PC-9 (cell line): ENCODE results near the gene TMEM87A. TPM values are rescaled to one million over a fixed set of nuclear protein-coding genes. Genes with fewer than 3 reads are reported as not detected.
A peak's percentile ranks its signal among the peaks of the same experiment; 100 is the strongest.

ENCODE experiments used
- BruUV-seq: library from RNA; stranded (reverse); fragments of 400-500 nt; replicated peaks from 2 replicates; lab custom pipeline; 2021; lab: Mats Ljungman, UMichigan
- CTCF ChIA-PET: fragments of 300-600 bp; sonication (Branson Sonifier 250); formaldehyde crosslinking; loops from one replicate; lab custom pipeline; 2022; ENCODE audit warnings: antibody characterized with exemption; lab: Charles Lee
- POLR2A ChIA-PET: fragments of 300-600 bp; sonication (Branson Sonifier 250); formaldehyde crosslinking; loops from one replicate; lab custom pipeline; 2022; ENCODE audit warnings: antibody characterized with exemption; ENCODE audit not compliant: unreplicated experiment; lab: Charles Lee
- DNase-seq, 2 experiments: peaks; one replicate each; pipeline versions ENCODE4 v3.0.0 to v3.0.0-alpha.2; 2015 to 2022; ENCODE audit warnings: mixed read lengths in 1 of 2
- H2AFZ ChIP-seq: fragments of 200-600 bp; sonication (generic); 2 replicates; pipeline ENCODE4 v1.8.1; 2017; ENCODE audit warnings: antibody characterized with exemption
- H3F3A ChIP-seq: fragments of 200-600 bp; sonication (generic); 2 replicates; pipeline ENCODE4 v1.8.1; 2017; ENCODE audit warnings: antibody characterized with exemption, mild to moderate bottlenecking, low read depth; ENCODE audit not compliant: insufficient read depth
- H3K27ac ChIP-seq: fragments of 200-600 bp; sonication (generic); 2 replicates; pipeline ENCODE4 v1.6.1; 2016; ENCODE audit warnings: mixed run types
- H3K27me3 ChIP-seq: fragments of 200-600 bp; sonication (generic); 2 replicates; pipeline ENCODE4 v1.6.1; 2016; ENCODE audit warnings: low read depth, mixed run types; ENCODE audit not compliant: insufficient read depth
- H3K36me3 ChIP-seq: fragments of 200-600 bp; sonication (generic); 2 replicates; pipeline ENCODE4 v1.6.1; 2016; ENCODE audit warnings: low read depth, mixed run types
- H3K4me1 ChIP-seq: fragments of 200-600 bp; sonication (generic); replicated peaks from 2 replicates; pipeline ENCODE4 v1.6.1; 2016; ENCODE audit warnings: mixed run types; ENCODE audit not compliant: insufficient read depth
- H3K4me2 ChIP-seq: fragments of 200-600 bp; sonication (generic); 2 replicates; pipeline ENCODE4 v1.6.1; 2017; ENCODE audit warnings: mixed run types
- H3K4me3 ChIP-seq: fragments of 200-600 bp; sonication (generic); 2 replicates; pipeline ENCODE4 v1.6.1; 2016; ENCODE audit warnings: mixed run types
- H3K79me2 ChIP-seq: fragments of 200-600 bp; sonication (generic); 2 replicates; pipeline ENCODE4 v1.6.1; 2017; ENCODE audit warnings: low read depth, mixed run types
- H3K9me2 ChIP-seq: fragments of 200-600 bp; sonication (generic); 2 replicates; pipeline ENCODE4 v1.8.1; 2017; ENCODE audit warnings: mild to moderate bottlenecking; ENCODE audit not compliant: insufficient read depth
- H3K9me3 ChIP-seq: fragments of 200-600 bp; sonication (generic); 2 replicates; pipeline ENCODE4 v1.8.1; 2016; ENCODE audit warnings: low read depth; ENCODE audit not compliant: insufficient read depth
- H4K20me1 ChIP-seq: fragments of 200-600 bp; sonication (generic); 2 replicates; pipeline ENCODE4 v1.8.1; 2017; ENCODE audit not compliant: insufficient read depth
- CTCF ChIP-seq: fragments of 200-600 bp; sonication (generic); conservative IDR thresholded peaks from 2 replicates; pipeline ENCODE4 v1.6.1; 2017; ENCODE audit warnings: mixed run types, antibody characterized with exemption, mild to moderate bottlenecking, moderate library complexity
- EZH2 ChIP-seq: fragments of 200-600 bp; sonication (generic); IDR thresholded peaks from 2 replicates; pipeline ENCODE4 v1.8.0; 2017; ENCODE audit warnings: antibody characterized with exemption, low read depth
- intact Hi-C: fragments of 100-400 bp; cut with micrococcal nuclease; formaldehyde crosslinking; loops from one replicate; pipeline ENCODE4 v1.10.0; 2022; ENCODE audit not compliant: unreplicated experiment
- microRNA-seq: library from miRNA; unstranded; fragments of <30 nt; microRNA quantifications from one replicate; pipeline ENCODE4 v1.2.0, GENCODE V29; 2021; ENCODE audit warnings: borderline number of aligned reads, borderline replicate concordance
- total RNA-seq: library from RNA; stranded (reverse); gene quantifications from 2 replicates; pipeline ENCODE4 v1.2.3, GENCODE V29; 2021

The TMEM87A gene
- total RNA-seq, 1 experiment from 2014 or later = 45.1 TPM

- no TSS peak for BruUV-seq
- Histone ChIP-seq H3K9me2 (no peaks in the 10 kb centered on the region), H3K27ac (no peak overlapping the region), H2AFZ (no peak overlapping the region), H3K4me3 (no peak overlapping the region), H3K9me3 (no peaks in the 10 kb centered on the region), H3K79me2 (no peaks in the 10 kb centered on the region), H3F3A (no peaks in the 10 kb centered on the region), H3K4me2 (no peak overlapping the region), H3K36me3 (0 out of 2 replicates have a peak, but pooled peaks cover 4% of the 10 kb centered on the region), H3K27me3 (no peaks in the 10 kb centered on the region), H3K4me1 (no peaks in the 10 kb centered on the region), H4K20me1 (no peaks in the 10 kb centered on the region)
- POLR2A ChIA-PET = interaction anchor here (0.7 kb wide), 1 partner anchor 78 kb away, joined by 3 read pairs; no protein-coding TSS in a partner anchor
- CTCF ChIA-PET = no interaction called here
- TF ChIP-seq CTCF (no peak), EZH2 (no peak)
- intact Hi-C loops = no loop called here
- no peak for DNase-seq
These were observed 109.9 kb downstream of the TMEM87A start for GRCh38 chr15:42163291-42163690.

Small RNA genes within 50 kb of the gene (microRNA-seq; reads per million reads assigned to microRNA genes)
- gene MIR627 = 61.9 reads per million, percentile 45 among the genes with 10 or more reads in this experiment

Other genes with a start within 250 kb of the TMEM87A start
- gene PLA2G4D, start 178.9 kb downstream of the TMEM87A start, total RNA-seq = 0.90 and 1.4 TPM in 2 replicates
- gene PLA2G4F, start 116.8 kb downstream of the TMEM87A start, total RNA-seq = 1.2 and 1.9 TPM in 2 replicates
- 57.6 and 64.7 TPM in 2 replicates for gene VPS39, start 65.1 kb downstream of the TMEM87A start, total RNA-seq
- gene GANC, start 232 bp downstream of the TMEM87A start, total RNA-seq = 13.9 and 16.3 TPM in 2 replicates
- gene CAPN3, start 86.1 kb upstream of the TMEM87A start, total RNA-seq = 0.18 and 0.50 TPM in 2 replicates
- gene ZNF106, start 217.7 kb upstream of the TMEM87A start, total RNA-seq = 60.1 and 73.4 TPM in 2 replicates
- gene SNAP23, start 222.2 kb upstream of the TMEM87A start, total RNA-seq = 47.1 and 65.8 TPM in 2 replicates